Inferior parietal cortex (tissue), 1 donor: ENCODE data around the gene HDGFL3.
"Not testable (repeated sequence)": the region's sequence is repeated elsewhere in the genome, so short reads cannot be mapped to it uniquely, and the experiment has no call there.

Experiments
- DNase-seq: peaks from one replicate; pipeline ENCODE4 v3.0.0-alpha.2; 2016; ENCODE audit errors: extremely low spot score

The HDGFL3 gene

DNA sequence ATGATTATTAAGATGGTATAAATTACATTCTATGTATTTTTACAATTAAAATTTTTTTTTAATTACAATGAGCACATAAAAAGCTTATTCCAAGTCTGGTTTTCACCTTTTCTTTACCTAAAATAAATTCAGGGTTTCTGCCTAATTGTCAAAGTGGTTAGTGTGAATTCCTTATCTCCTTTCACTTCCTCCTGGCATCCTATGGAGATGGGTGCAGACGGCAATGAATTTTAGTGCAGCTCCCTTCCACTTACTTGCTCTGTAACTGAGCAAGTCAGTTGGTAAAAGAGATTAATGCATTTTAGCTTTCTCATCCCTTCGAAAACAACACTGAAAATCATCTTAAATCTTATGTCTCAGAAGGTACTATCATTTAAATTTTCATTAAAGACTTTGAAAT is 13.1 kb downstream of the HDGFL3 start:
- DNase-seq: no peak

DNA sequence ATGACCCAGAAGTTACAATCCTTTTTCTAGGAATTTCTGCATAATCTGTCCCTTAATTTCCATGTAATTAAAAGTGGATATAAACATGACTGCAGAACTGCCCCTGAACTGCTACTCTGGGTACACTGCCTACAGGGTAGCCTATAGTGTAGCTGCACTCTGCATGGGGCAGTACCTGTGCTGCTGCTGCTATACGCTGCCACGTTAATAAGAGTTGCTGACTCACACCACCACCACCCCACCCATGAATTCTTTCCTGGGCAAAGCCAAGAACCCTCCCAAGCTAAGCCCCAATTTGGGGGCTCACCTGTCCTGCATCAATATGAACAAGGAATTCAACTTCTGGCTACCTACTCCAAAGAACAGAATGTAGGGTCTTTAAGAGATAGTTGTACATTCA is 13.9 kb downstream of the HDGFL3 start:
- no peak for DNase-seq

DNA sequence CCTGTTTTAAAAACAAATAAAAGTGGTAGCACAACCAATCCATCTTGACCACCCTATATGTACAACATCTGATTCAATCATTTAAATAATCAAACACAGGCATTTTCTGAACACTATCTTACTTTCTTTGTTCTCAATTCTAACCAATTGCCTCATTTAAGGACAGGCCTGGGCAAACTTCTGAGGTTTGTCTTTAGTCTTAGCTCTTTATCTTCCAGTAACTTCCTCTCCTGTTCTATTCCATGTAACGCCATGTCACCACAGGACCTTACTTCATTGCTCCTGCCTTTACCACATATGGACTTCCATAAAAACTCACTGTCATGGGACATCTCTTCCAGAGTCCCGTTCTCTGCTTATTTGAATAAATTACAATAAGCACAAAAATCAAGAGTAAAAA is 14.9 kb downstream of the HDGFL3 start:
- no peak for DNase-seq

DNA sequence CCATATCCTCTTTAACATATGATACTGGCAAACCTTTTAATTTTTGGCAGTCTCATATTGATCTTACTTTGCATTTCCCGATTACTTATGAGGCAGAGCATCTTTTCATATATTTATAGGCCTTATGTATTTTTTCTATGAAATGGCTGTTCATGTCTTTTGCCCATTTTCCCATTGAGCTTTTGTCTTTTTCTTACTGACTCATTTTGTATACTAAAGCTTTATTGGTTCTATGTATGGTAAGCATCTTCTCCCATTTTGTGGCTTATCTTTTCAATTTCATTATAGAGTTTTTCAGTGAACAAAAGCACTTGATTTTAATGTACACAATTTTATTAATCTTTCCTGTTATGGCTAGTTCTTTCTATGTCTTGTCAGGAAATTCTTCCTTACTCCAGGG is 17.2 kb downstream of the HDGFL3 start:
- no peak for DNase-seq

DNA sequence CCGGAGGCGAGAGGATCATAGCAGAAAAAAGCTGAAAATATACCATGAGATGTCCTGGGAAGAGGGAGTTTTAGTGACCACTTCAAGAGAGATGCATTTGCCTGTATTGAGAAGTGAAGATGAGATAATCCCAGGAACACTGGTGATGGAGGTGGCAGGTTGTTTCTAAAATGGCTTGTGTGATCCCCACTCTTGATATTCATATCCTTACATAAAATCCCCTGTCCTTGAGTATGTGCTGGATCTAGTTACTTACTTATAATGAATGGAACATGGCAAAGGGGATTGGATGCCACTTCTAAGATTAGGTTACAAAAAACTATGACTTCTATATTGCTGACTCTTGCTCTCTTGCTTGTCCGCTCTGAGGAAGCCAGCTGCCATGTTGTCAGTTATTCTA is 22.1 kb downstream of the HDGFL3 start:
- no peak for DNase-seq

DNA sequence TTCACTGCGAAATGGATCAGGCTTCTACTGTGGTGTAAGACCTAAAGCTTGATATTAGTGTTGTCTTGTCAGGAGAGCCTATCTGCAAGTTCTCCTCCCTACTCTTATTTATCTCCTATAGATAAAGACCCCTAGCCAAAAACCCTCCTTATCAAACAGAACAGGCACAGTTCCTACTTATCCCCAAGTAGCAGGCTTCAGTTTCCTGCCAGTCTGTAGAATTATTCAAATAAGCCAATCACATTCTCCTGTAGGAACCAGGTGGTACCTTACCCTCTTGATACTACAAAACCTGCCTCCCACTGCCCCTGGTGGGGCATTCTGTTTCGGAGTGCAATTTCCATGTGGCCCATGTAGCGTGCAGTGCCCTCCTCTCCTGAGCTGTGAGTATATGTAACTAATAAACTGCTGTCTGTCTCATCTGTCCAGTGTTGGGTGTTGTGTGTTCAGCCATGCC is 28.7 kb downstream of the HDGFL3 start:
- no peak for DNase-seq

DNA sequence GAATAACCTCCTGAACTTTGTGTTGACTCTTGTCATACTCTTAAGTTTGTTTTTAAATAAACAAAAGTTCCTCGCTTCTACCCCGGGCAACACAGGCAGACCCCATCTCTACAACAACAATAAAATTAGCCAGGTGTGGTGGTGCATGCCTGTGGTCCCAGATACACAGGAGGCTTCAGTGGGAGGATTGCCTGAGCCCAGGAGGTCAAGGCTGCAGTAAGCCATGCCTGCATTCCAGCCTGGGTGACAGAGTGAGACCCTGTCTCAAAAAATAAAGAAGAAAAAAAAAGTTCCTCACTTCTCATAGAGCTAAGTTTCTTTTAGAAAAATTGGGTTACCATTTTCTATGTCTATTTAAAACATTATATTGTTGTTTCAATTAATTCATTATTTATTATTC is 29.2 kb downstream of the HDGFL3 start:
- no peak for DNase-seq

DNA sequence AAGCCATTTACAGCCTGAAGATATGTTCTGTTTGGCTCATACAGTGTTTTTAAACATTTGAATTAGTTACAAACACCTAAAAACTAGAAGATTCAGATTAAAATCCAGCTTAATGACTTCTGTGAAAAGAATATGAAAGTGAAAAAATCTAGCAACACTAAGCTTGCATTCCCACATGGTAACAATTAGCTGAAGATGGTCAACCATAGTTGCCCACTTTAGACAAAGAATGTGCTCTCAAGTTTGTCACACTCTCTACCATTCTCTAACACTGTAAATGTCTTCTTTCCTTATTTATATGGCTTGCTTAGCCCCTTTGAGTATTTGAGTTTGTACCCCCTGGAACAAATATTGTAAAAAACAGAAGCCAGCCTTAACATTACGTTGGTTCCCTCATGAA is 32.7 kb downstream of the HDGFL3 start:
- no peak for DNase-seq

DNA sequence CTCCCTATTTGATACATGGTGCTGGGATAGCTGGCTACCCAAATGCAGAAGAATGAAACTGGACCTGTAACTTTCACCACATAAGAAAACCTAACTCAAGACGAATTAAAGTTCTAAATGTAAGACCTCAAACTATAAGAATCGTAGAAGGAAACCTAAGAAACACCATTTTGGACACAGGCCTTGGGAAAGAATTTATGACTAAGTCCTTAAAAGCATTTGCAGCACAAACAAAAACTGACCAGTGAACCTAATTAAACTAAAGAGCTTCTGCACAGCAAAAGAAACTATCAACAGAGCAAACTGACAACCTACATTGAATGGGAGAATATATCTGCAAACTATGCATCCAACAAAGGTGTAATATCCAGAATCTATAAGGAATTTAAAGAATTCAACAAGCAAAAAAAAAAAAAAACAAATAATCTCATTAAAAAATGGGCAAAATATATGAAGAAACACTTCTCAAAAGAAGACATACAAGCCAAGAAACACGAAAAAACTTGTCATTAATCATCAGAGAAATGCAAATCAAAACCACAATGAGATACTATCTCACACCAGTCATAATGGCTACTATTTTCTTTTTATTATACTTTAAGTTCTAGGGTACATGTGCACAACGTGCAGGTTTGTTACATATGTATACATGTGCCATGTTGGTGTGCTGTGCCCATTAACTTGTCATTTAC is 37.0 kb downstream of the HDGFL3 start:
- no peak for DNase-seq

DNA sequence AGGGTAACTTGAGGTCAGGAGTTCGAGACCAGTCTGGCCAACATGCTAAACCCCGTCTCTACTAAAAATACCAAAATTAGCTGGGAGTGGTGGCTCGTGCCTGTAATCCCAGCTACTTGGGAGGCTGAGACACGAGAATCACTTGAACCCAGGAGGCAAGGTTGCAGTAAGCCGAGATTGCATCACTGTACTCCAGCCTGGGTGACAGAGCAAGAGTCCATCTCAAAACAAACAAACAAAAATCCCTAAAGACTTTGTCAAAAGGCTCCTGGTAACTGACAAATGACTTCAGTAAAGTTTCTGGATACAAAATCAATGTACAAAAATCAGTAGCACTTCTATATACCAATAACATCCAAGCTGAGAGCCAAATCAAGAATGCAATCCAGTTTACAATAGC is 38.0 kb downstream of the HDGFL3 start:
- DNase-seq: not testable (repeated sequence)

DNA sequence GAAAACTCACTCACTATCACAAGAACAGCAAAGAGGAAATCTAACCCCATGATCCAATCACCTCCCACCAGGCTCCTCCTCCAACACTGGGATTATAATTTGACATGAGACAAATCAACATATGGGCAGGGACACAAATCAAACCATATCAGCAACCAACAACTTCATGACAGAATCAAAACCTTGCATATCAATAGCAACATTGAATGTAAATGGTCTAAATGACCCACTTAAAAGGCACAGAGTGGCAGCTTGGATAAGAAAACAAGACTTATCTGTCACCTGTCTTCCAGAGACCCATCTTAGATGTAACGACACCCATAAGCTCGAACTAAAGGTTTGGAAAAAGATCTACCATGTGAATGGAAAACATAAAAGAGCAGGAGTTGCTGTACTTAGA is 40.8 kb downstream of the HDGFL3 start:
- no peak for DNase-seq

DNA sequence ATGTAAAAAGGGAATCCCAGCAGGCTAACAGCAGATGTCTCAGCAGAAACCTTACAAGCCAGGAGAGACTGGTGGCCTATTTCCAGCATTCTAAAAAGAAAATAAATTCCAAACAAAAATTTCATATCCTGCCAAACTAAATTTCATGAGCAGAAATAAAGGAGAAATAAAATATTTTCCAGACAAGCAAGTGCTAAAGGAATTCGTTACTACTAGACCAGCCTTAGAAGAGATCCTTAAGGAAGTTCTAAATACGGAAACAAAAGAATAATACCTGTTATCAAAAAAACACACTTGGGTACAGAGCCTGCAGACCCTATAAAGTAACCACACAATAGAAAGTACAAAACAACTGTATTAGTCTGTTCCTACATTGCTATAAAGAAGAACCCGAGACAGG is 41.4 kb downstream of the HDGFL3 start:
- DNase-seq: no peak

DNA sequence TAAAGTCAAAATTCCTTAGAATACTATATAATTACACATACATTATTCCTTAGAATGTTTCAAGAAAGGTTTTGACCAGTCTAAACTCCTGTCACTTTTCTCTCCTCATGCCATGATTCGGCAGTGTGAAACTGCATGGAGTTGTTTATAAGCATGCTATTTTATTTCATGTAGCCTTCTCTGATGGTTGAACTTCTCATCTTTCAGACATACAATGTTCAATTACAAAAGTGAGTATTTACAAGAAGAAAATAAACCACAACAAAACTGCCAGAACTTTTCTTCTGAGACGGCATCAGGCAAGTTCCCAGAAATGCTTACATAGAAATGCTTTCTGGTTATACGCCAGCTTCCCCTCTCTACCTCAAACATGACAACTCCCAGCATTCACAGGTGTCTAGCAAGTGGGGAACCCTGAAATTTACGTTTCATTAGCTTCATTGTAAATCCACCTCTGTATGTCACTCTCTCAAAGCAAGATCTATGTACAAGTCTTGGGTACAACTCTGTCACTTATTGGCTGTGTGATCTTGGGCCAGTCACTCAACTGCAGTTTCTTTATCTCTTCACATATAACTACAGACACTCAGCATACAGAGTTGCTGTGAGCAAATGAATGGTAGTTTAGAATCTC is 42.7 kb downstream of the HDGFL3 start:
- no peak for DNase-seq

DNA sequence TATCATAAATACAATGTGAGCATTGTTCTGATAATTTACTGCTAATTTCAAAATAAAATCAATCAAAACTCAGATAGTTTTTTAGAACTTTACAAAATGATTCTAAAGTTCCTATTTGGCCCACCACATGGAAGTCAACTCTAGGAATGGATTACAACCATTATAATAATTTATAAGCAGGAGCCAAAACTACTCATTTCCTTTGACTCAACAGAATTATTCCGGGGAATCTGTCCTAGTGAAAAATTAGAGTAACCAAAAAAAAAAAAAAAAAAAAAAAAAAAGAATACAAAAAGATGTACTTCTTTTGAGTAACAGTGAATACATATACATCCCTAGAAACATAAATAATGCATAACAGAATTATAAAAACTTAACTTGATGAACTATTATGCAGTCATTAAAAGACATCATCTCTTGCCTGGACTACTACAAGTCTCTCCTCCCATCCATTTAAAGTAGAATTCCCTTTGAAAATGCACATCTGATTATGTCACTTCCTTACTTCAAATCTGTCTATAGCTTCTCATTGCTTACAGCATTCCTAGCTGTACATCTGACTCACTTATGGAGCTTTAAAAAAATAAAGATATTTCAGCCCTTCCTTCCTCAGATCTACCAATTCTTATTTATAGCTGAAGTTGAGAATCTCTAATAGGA is 43.4 kb downstream of the HDGFL3 start:
- no peak for DNase-seq

DNA sequence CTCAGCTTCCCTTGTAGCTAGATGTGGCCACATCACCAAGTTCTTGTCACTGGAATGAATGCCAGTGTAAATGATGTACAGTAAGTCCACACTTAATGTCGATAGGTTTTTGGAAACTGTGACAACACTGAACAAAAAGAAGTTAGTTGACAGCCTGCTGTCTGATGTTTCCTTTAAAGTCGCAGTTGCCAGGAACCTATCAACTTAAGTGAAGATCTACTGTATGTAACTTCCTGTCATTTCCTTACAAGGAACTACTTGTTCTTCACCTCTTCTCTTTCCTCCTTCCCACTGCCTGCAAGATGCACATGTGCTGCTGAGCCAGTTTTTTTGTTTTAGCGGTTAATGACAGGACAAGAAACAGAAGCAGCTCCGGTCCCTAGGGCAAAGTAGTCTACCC is 44.6 kb downstream of the HDGFL3 start:
- no peak for DNase-seq

DNA sequence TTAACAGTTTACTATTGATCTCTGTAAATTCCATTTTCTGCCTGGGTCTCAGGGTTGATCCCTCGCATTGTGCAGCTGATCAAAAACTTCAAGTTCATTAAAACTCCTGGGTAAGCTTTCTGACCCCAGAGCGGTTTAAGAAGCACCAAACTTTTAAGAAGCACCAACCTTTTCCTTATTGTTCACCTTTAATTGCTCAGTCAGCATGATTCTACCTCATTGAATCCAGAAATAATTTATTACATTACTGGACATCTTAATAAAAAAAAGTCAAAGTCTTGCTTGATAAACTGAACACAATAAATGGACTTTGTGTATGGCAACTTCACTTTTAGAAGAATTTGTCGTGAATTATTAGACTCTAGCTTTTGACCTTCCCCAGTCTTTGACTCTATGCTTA is 46.9 kb downstream of the HDGFL3 start:
- DNase-seq: no peak

DNA sequence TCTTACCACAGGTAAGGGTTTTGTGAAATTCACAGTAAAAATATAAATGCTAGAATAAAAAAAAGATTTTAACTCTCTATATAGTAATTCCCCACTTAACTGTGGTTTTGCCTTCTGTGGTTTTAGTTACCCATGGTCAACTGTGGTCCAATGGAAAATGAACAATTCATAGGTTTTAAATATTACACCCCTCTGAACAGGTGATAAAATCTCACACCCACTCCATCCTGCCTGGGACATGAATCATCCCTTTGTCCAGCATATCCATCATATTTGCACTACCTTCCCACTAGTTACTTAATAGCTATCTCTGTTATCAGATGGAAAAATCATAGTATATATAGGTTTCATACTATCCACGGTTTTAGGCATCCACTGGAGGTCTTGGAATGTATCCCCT is 49.2 kb downstream of the HDGFL3 start:
- DNase-seq: no peak

DNA sequence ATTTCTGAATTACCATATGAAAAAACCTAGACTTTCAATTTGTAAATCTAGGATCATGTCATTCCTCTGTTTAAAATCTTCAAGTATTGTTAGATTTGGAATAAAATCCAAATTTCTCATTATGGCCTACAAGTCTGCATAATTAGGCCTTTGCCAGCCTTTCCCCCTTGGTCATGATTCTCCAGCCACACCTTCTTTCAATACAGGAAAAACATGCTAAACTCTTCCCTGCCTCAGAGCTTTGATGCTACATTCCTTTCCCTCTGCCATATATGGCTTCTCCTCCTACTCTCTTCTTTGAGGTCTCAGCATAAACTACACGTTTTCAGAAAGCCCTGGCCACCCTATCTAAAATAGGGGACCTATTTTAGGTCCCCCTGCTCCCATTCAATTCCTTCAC is 51.7 kb downstream of the HDGFL3 start:
- no peak for DNase-seq

DNA sequence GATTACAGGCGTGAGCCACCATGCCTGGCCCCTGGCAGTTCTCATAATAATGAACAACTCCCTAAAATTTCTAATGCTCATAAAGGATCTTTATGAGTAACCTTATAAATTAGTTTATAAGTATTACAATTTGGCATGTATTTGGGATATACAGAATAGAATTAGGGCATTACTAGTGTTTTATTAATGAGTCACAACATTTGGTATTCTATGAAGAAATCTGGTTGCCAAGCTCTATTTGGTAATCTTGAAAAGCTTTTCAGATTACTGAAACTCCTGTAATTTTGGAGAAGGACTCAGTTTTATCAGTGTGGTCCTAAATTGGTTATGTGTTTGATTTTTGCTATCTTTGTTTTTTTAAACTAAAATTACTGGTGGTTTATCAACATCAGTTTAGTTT is 54.3 kb downstream of the HDGFL3 start:
- DNase-seq: no peak

DNA sequence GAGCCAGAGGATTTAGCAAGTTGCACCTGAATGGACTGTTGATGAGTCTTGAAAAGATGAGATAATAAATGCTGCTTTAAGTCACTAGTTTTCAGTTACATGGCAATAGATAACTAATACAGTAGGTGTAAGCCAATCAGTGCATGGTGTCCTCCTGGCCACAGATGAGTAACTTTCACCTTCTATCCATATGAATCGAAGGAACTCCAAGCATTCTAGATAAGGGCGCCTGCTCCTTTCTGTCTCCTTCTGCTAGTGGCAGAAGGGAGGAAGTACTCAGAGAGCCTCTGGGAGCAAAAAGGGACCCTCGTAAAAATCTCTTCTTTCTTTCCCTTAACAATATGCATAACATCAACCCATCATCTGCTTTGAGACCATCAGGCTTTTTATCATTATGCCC is 62.9 kb downstream of the HDGFL3 start:
- DNase-seq: no peak

DNA sequence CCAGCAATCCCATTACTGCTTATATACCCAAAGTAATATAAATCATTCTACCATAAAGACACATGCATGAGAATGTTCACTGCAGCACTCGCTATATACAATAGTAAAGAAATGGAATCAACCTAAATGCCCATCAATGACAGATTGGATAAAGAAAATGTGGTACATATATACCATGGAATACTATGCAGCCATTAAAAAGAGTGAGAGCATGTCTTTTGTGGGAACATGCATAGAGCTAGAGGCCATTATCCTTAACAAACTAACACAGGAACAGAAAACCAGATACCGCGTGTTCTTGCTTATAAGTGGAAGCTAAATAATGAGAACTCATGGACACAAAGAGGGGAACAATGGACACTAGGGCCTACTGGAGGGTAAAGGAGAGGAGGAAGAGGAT is 65.5 kb downstream of the HDGFL3 start:
- DNase-seq: not testable (repeated sequence)

DNA sequence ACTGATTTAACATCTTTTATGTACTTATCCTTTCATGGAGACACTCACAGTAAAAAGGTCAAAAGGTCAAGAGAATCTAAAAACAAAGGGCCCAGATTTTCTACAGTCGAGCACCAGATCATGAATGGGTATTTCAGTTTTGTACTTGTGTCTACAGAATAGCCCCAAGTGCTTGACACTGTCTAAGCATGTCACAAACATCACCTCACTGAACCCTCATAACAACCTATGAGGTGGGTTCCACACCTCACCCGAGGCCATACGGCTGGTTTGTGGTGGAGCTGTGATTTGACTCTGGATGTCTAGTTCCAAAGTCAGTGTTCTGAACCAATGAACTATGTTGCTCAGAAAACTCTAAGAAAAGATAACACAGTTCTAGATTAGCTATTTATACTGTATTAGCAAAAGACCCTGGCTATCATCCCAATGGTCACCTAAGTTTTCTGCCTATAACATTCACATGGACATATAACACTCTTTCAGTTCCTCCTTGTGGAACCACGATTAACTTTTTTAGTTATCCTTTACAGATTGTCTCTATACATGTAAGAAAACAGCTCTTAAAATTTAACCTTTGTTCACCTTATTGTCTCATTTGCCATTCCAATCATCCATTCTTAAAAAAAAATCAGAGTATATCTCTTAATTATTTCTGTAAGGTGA is 74.6 kb downstream of the HDGFL3 start:
- no peak for DNase-seq

DNA sequence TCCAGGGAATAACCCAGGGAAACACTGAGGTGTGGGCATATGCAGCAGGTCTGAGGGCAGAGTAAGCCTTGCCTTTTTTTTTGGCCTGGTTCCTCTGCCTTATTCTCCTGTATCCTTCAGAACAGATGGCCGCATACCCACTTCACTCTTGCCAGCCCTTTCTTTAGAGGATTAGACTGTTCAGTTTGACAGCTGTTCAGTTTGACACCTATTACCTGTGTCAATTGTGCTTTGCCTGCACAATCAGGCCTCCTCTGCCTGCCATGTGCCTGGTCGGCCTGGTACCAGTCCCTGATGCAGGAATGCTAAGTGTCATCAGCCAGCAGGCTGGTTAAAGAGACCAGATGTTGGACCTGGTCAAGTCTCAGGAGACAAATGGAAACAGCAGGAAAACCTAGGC is 77.8 kb downstream of the HDGFL3 start:
- no peak for DNase-seq
